GM21526 (cell line): ENCODE data around the gene DZIP1.

Experiments used
- ATAC-seq: cut with Tn5 transposase; IDR thresholded peaks from one replicate; pipeline ENCODE4 v1.9.1; 2021; ENCODE audit warnings: moderate library complexity; ENCODE audit not compliant: unreplicated experiment, low FRiP score

The DZIP1 gene

GRCh38 chr13:95553581-95554385 lies 90.7 kb downstream of the DZIP1 start:
- ATAC-seq, result no peak

GRCh38 chr13:95552539-95553441 lies 91.7 kb downstream of the DZIP1 start, which contains the start of gene CLDN10:
Gene CLDN10, plus strand, starts transcription at chr13:95552720. Its CDS starts 34 bp downstream, at chr13:95552754.
- no peak for ATAC-seq

- ATAC-seq, result no peak
Observed at GRCh38 chr13:95552208-95552538, 92.3 kb downstream of the DZIP1 start.

GRCh38 chr13:95547531-95548167 lies 96.9 kb downstream of the DZIP1 start:
- ATAC-seq, result no peak

DNA sequence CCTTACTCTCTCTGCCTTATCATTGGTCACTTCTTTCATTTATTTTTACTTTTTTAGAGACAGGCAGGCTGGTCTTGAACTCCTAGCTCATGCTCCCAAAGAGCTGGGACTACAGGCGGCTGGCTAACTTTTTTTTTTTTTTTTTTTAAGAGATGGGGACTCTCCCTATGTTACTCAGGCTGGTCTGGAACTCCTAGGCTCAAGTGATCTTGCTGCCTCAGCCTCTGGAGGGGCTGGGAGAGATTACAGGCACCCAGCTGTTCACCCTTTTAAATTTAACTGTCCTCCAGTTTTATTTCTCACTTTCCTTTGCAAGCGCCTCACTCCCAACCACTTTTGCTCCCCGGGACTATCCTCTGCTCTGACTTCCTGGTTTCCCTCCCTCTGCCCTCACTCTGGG lies 97.6 kb downstream of the DZIP1 start:
- no peak for ATAC-seq

DNA sequence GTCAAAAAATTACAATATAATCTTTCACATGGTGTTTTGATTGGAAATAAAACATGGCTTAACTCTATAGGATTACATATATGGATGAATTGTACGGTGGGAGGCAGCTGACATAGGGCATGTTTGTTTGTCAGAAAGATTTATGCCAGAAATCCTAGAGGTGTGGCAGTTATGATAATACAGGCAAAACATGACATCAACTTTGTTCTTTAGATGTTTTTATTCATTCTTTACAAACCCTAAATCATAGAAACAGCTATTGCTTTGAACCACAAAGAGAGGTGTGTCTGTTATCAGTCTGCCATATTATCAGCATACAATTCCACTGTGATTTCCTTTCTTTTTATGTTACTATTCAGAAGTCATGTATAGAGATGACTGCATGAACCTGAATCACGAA lies 100.2 kb downstream of the DZIP1 start:
- ATAC-seq, result no peak

DNA sequence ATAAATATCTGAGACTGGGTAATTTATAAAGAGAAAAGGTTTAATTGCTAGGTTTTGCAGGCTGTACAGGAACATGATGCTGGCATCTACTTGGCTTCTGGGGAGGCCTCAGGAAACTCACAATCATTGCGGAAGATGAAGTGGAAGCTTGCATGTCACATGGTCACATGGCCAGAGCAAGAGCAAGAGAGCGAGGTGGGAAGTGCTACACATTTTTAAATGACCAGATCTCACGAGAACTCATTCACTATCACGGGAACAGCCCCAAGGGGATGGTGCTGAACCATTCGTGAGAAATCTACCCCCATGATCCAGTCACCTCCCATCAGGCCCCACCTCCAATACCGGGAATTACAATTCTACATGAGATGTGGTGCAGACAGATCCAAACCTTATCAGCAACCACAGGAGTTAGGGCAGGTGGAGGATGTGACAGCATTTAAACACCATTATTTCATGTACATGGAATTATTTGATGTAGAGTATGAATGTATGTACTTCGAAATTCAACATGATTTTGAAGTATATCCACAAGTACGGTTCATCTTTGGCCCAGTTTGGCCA lies 102.5 kb downstream of the DZIP1 start:
- ATAC-seq, result no peak

DNA sequence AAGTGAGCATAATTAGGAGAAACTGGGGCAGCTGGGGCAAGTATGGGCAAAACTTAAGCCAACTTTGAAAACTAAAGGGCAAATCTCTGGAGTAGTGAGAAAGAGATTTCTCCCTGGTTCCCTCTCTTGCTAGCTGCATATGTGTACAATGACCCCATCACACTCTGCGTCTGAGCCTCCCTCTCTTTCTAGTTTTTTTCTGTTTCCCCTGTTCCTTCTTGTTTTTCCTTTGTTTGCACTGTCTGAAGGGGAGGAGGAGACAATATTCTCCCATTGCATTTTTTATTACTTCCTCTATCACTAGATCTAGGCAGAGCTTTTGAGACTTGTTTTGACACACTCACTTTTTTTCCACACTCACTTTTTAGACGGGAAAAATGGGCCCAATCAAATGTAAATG lies 103.2 kb downstream of the DZIP1 start:
- no peak for ATAC-seq

GRCh38 chr13:95540888-95541287 lies 103.6 kb downstream of the DZIP1 start:
- no peak for ATAC-seq

DNA sequence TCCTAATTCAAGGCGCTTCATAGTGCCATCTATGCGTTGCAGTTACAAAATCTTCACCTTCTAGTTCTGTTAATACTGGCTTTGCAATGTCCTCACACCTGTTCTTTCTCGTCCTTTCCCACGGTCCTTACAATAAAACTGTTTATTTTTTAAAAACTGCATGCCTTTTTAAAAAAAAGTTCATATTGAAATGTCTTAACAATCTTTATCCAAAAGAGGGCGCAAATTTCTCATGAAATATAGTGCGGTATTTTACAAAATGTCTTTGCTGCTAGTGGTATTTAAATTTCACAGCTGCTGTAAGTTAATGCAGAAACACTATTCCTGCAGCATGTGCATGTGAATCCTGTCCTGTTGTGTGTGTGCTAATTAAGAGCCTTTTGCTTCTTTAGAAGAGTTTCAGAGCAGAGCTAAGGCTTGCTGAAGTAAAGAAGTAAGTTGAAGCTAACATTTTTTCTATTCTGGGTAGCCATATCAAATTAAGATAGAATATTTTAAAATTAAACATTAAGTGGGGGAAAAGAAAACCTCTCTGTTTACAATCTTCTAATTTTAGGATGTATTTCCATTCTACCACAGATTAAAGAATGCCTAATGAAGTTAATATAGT lies 107.8 kb downstream of the DZIP1 start:
- no peak for ATAC-seq

DNA sequence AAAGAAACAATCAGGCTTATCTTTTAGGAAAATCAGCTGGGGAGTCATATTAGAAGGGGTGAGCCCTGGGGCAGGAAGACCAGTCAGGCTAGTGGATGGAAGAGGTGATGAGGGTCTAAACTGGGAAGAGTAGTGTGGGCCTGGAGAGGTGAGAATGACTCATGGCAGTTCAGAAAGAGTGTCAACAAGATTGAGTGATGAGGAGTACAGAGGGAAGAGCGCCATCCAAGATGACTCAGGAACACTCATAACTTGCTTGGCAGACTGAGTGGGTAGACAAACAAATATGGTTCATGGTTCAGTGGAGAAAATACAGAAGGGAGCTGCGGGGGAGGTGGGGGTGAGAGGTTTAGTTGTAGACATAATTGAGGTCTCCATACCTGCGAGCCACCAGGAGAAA lies 109.3 kb downstream of the DZIP1 start:
- ATAC-seq, result no peak

DNA sequence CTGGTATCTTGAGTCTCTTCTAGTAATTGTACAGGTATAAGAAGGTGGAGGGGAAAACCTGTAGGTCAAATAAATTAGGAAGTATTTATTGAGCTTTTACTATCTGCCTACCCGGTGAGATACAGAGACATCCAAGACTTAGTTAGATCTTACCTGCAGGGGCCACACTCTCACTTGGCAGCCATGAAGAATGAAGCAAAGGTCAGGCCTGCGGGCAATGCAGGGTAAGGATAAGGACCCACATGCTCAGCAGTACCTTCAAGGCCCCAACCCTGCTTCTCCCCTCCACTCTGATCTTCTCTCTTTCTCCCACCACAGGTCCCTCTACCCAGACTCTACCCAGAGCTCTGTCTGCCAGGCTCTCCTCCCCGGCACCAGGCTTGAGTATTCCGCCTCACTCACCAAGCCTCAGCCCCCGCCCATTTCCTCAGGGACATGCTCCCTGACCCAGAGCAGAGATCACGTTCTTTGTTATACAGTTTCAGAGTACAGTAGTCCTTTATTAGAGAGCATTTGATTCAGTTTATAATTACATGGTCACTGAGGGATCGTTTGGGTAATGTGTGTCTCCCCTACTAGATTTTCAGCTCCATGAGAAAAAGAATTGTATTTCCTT lies 110.9 kb downstream of the DZIP1 start:
- no peak for ATAC-seq

- no peak for ATAC-seq
Observed at GRCh38 chr13:95530178-95530577, 114.3 kb downstream of the DZIP1 start.
